HG03066 (cell line): Measurements from ENCODE around the gene PARVG.

Experiments
- ATAC-seq: cut with Tn5 transposase; IDR thresholded peaks from one replicate; pipeline ENCODE4 v1.9.1; 2021; ENCODE audit warnings: low read depth; ENCODE audit not compliant: unreplicated experiment

Gene PARVG

DNA sequence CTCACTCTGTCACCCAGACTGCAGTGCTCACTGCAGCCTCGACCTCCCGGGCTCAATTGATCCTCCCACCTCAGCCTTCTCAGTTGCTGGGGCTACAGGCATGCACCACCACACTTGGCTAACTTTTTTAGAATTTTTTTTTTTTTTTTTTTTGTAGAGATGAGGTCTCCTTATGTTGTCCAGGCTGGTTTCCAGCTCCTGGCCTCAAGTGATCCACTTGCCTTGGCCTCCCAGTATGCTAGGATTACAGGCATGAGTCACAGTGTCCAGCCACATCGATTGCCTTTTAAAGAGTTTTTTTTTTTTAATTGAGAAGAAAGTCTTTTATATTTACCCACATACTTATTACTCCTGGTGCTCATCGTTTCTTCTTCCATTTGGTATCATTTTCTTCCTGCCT is 30.0 kb downstream of the PARVG start:
- ATAC-seq = no peak

DNA sequence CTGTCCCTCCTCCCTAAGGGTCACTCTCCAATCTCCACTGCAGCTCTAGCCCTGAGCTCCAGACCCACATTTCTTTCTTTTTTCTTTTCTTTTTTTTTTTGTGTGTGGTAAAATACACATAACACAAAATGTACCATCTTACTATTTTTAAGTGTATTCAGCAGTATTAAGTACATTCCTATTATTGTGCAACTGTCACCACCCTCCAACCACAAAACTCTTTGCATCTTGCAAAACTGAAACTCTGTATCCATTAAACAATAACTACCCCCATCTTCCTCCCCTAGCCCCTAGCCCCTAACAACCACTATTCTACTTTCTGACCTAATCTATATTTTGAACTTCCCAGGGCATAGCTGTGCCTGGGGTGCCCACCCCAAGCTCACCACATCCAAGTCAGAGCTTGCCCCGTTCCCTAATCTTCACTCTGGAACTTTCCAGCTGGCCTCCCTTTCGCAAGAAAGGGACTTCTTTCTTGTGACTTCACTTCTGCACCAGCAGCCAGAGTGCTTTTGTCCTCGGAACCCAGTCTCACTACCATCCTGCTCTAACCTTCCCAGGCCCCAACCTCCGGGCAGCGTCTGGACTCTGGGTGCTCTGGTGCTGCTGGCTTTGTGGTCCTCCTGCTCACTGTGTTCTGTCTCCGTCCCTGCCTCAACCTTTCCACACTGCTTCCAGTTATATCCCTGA is 30.7 kb downstream of the PARVG start:
- ATAC-seq = no peak

DNA sequence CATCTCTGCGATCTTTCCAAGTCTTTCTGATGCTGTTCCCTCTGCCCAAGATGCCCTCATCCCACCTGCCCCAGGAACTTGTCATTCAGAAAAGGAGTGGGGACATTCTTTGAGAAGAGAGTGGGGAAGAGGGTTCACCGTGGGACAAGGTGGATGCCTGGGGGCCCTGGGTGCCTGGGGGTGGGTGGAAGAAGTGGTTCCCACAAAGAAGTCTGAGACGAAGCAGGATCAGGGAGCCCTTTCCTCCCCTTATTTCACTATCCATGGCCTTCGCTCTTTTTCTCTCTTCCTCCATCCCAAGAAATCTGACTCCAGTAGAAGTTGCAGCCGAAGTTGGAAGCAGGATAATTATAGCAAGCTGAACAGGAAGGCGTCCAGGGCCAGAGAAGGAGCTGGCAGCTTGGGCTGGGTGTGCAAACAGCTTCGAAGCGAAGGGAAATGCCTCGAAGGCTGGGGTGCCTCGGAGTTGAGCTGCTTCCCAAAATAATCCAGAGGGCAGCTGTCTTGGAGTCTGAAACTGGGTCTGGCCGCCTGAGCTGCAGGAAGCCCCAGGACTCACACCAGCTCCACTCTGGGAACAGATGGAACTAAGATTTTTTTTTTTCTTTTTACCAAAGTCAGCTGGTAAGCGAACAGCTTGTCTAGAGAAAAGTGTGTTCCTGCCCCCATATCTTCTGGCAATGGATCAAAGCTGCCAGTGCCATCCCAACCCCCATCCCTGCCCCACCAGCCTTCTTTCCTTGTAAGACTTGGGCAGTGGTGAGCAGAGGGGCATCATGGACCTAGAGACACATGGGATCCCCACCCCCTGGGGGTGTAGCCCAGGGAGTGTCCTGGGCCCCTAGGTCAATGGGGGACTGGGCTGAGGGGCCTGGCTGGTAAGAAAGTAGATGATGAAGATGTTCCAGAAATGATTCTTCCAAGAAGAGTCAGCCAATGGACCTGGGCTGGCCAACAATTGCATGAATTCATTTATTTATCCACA is 31.5 kb downstream of the PARVG start:
- no peak for ATAC-seq

DNA sequence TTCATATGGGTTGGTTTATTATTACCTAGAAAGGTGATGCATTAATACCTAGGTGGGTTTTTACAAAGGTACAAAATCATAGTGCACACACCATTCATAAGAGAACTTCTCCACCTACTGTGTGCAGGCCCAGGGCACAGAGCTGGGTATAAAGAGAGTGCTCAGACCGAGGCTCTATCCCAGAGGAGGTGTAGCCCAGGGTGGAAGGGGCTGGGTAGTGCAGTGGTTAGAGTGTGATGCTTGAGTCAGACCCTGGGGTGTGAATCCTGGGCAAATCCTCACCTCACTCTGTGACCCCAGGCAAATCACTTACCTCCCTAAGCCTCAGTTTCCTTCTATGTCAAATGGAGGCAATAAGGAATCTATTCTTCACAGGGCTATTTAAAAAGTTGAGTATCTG is 32.2 kb downstream of the PARVG start:
- ATAC-seq = no peak

DNA sequence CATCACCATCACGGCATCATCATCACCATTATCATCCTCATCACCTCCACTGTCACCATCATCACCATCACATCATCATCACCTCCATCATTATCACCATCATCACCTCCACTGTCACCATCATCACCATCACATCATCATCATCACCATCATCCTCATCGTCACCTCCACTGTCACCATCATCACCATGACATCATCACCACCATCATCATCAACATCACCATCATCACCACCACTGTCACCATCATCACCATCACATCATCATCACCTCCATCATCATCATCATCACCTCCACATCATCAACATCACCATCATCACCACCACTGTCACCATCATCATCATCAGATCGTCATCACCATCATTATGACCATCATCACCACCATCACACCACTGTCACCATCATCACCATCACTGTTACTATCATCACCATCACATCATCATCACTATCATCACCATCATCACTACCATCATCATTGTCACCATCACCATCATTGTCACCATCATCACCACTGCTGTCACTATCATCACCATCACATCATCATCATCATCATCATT is 32.8 kb downstream of the PARVG start:
- ATAC-seq = no peak

DNA sequence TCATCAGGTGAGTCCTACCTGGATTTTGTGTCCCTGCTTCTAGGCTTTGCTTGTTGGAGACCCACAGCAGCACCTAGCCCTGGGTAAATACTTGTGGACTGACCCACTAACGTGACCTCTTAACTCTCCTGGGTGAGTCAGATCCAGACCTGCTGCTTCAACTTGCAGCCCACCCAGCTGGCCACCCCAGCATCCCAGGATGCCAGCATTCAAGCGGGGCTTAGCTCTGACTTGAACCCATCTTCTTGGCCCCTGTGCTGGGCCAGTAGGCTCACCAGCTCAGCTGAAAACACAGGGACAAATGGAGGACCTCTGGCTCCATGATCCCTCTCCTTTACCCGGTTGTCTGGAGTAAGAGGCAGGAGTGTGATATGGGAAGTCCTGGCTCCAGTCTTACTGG is 33.5 kb downstream of the PARVG start:
- ATAC-seq = no peak

DNA sequence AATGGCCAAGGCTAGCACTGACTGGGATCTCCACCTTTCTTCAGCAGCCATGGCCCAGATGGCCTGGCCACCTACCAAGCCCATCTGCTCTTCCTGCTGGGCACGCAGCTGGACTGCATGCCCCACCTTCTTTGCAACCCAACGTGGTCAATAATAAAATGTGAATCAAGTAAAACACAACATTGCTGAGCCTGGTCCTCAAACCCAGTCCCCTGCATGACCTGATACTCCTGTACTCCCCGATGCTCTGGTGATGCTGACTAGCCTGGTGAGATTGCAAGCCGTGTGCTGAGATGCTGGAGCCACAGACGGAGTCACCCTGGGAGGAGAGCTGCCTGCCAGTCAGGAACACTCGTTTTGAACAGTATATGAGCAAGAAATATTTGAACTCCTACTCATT is 34.0 kb downstream of the PARVG start:
- no peak for ATAC-seq

DNA sequence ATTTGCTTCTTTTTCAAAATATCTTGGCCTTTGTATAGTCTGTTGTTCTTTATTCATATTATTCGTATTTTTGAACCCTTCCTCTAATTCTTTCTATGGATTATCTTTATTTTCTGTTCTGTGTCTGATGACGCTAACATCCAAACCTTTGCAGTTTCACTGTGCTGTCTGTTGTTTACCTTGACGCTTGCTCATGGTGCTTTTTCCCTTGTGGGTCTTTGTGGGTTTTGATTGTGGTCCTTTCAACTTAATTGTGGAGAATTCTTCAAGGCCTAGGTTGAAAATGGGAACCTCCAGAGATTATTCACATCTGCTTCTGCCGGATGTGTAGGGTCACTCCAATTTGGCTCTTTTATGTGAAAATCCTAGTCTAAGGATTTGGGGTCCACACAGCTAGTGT is 34.6 kb downstream of the PARVG start:
- ATAC-seq = no peak

DNA sequence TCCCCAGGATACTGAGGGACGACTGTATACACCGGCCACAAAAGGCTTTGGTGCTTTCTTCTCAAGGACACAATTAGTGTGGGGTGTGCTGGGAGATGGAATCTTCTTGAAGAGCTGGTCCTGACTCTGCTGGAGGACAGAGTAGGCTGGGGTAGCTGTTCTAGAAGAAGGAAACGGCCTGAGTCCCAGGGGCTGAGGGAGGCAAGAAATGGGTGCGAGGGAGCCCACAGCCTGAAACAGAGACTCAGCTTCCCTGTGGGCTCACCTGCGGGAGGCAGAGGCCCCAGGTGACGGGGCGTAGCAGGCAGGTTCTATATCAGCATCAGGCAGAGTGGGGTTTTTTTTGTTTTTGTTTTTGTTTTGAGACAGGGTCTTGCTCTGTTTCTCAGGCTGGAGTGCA is 36.6 kb downstream of the PARVG start:
- no peak for ATAC-seq

DNA sequence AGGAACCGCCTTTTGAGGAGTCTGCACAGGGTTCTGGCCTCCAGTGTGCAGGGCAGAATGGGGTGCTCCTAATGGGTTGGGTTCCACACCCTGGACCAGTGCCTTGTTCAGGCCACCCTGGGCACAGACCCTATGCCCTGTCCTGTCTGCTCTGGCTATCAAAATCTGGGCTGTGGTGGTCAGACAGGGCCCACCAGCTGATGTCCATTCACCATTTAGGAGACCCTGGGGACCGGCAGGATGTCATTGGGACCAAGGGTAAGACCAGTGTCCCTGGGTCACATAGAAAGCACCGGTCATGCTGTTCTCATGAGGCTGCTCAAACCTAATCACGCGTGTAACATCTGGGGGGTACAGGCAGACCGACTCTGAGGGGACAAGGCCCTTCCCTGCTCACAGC is 37.3 kb downstream of the PARVG start:
- ATAC-seq = no peak

DNA sequence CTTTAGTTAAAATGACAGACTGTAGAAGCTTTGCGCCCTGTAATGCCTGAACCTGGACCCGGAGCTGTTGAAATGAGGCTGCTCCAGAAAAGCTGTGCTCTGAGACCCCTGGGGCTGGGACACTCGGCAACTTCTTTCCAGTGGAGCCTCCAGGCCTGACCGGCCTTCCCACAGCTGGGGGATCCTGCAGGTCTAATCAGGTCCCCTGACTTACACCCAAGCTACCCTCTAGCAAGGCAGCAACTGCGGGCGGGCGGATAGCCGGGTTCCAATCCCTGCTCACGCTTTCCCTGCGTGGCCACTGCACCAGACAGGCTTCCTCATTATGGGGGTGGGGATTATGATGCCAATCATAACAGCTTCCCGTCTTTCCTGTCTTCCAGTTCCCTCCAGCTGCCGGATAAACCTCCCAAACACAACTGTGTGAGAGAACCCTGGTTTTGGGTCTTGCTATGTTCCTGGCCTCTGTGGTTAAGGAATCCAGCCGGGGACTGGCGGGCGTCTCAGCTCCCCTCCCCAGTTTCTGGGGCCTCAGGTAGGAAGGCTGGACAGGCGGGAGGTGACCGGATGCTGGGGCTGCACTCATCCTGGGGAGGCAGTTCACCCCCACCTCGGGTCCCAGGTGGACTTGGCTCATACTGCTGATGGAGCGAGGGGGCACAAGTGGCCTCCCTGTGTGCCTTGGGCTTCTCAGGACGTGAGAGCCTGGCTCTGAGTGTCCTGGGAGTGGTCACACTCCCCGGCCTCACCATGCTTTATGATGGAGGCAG is 38.6 kb downstream of the PARVG start:
- ATAC-seq = no peak

DNA sequence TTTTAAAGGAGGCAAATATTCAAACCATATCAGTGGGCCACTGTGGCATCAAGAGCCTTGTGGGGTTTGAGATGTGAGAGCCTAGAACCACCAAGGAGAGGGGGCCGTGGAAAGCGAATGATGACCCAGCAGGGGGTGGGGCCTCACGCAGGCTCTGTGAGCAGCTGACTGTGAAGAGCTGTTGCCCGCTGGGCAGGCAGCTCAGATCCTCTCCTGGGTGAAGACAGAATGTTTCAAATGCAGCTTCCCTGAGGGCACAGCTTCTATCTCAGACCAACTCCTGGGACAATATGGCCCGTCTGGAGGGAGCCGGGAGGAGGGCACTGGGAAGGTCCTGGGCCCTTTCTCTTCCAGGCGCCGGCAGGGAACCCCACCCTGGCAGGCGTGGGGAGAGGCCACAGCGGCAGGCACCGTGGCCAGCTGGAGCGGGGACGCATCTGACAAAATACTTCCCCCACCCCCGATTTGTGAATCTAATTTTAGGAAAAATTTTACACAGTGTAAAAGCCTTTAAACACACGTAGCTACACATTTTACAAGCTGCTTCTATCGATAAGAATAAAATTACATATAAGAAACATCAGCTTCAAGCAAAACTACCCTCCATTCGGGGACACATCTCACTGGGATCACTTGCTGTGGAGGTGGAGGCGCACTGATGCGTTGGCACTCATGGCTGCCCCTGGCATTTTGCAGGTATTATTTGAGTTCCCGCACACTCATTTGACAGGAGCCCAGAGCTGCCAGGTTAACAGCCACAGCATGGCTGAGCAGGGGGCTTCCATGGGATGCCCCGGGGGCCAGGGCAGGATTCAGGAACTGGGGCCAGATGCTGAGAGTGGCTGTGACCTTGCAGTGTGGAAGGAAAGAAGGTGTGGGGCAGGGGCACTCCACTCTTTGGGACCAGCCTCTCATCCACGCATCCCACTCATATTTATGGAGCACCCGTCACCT is 40.3 kb downstream of the PARVG start:
- no peak for ATAC-seq

DNA sequence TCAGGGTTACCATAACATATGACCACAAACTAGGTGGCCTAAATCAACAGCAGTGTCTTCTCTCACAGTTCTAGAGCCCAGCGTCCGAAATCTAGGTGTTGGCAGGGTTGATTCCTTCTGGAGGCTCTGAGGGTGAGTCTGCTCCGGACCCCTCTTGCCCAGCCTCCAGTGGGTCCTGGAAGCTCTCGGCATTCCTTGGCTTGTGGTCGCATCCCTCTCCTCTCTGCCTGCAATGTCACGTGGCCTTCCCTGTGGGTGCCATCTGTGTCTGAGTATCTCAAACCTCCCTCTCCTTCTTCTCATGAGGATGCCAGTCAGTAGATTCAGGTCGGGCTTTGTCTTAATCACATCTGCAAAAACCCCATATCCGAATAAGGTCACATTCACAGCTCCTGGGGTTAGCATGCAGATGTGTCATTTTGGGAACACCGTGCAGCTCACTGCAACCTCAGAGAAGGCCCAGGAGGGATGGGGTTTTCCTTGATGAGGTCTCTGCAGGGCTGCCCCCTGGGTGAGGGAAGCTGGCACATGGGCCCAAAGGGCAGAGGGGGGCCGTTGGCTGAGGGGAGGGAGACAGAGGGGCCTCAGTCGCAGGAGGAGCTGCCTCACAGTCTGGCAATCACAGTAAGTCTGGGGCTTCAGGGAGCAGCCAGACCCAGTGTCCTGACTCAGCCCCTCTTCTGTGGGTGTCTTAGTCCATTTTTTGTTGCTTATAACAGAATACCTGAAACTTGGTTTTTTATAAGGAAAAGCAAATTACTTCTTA is 41.2 kb downstream of the PARVG start:
- ATAC-seq = no peak

DNA sequence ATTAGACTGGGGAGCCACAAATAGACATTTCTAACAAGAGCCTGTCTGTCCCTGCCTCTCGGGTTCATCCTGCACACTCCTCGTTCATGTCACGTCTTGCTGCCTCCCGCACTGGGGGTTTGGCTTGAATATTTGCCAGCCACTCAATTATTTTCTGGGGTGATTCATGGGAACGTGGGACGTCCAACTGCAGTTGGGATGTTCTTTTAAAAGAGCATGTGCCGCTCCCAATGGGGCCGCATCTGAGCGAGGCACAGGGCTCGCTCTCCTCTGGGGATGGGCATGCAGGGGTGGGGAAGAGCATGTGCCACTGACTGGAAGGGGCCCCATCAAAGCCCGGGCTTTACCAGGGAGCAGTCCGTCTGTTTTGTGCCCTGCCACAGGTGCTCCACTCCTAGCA is 43.4 kb downstream of the PARVG start:
- no peak for ATAC-seq

DNA sequence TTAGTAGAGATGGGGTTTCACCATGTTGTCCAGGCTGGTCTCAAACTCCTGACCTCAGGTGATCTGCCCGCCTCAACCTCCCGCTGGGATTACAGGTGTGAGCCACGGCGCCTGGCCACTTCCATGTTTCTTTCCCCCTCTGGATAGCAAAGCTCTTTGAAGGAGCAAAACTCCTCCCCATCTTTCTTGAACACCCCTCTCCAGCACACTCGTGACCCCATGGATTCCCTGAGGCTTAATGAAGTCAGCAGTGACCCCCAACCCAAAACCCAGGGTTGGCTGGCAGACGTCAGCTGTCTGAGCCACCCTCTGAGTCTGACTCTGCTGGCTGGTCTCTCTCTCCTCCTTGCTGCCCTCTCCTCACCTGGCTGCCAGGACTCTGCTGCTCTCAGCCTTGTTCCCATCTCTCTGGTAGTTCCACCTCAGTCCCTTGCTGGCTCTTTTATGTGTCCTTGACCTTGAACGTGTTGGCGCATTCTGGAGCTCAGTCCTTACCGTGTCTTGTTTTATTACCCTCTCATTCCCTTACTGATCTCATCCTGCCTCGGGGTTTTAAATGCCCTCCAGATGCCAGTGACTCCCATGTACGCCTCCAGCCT is 44.5 kb downstream of the PARVG start:
- ATAC-seq = no peak

DNA sequence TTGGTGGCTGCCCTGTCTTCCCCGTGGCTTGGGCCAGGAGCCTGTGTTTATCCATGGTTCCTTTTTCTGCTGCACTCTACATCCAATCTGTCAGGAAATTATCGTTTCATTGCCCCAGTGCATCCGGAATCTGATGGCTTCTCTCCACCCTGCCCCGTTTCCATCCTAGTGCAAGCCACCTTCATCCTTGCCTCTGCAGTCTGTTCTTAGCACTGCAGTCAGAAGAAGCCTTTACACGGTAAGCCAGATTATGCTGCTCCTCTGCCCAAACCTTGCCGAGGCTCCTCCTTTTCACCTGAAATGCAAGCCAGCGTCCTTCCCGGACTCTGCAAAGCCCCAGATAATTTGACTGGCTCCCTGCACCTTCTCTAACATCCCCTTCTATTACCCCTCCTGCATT is 45.1 kb downstream of the PARVG start:
- no peak for ATAC-seq

DNA sequence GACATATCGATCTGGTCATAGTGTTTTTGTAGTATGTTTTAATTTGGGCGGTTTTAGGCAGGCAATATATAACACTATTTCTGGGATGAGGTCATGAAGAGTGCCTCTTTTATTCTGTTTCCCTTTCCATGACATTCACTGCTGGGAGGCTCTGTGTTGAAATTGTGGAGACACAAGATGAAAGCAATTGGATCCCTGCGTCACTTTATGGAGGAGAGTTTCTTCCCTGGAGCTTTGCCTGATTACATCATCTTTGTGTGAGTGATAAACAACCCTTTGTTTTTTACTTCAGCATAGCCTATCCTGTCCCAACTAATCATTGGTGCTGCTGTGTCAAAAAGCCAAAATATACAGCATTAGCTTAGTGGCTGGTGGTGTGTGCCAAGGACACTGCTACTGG is 48.6 kb downstream of the PARVG start:
- no peak for ATAC-seq

DNA sequence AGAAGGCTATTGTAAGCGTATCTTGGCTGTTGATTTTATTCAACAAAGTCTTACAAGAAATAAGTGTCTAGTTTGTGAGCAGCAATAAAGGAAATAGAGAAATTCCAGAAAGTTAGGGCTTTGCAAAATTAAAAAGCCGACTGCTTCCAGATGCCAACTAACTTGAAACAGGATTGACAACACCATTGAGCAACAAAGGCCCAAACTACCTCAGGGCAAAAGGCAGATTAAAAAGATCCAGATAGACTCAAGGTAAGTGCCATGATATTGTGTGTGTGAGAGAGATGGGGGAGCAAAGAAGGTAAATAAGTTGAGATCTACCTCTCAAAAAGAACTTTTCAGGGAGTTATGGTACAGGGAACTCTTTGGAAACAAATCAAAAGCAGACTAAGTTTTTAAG is 49.1 kb downstream of the PARVG start:
- ATAC-seq = no peak

DNA sequence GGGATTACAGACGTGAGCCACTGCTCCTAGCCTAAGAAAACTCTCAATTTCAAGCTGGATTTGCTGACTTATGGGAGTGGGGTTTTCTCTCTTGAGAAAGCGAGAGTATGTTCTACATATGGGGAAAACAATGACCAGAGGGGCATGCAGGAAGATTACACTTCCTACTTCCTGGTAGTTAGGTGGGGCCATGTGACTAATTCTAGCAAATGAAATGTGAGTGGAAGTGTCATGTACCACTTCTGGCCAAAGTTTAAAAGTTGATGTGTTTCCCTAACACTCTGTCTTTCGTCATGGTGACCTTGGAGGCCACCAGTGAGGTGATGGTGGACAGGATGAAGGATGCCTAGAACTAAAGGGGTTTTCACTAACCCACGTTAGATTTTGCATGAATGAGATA is 50.5 kb downstream of the PARVG start:
- ATAC-seq = no peak
